HG03558 (cell line): ENCODE results near the gene SLC4A2.
"Not testable (repeated sequence)": the region's sequence is repeated elsewhere in the genome, so short reads cannot be mapped to it uniquely, and the experiment has no call there.

Experiments used
- ATAC-seq: cut with Tn5 transposase; IDR thresholded peaks from one replicate; pipeline ENCODE4 v1.9.1; 2021; ENCODE audit warnings: moderate number of reproducible peaks; ENCODE audit not compliant: unreplicated experiment; ENCODE audit errors: extremely low read depth

Gene SLC4A2

GRCh38 chr7:151023232-151023631 lies 36.2 kb upstream of the SLC4A2 start:
- no peak for ATAC-seq

- no peak for ATAC-seq
Measured at GRCh38 chr7:151024435-151025056, 34.8 kb upstream of the SLC4A2 start, which contains the start of gene ATG9B. Gene ATG9B, minus strand, starts transcription at chr7:151024494. Its CDS starts 71 bp downstream, at chr7:151024423.

GRCh38 chr7:151025924-151026671 lies 33.3 kb upstream of the SLC4A2 start:
- no peak for ATAC-seq

GRCh38 chr7:151026771-151027727 lies 32.3 kb upstream of the SLC4A2 start:
- ATAC-seq: not testable (repeated sequence)

GRCh38 chr7:151027728-151028130 lies 31.7 kb upstream of the SLC4A2 start:
- not testable (repeated sequence) for ATAC-seq

GRCh38 chr7:151028131-151028947 lies 31.1 kb upstream of the SLC4A2 start, which contains the start of gene ABCB8:
Gene ABCB8, plus strand, starts transcription at chr7:151028450. Its CDS starts 66 bp downstream, at chr7:151028516.
- ATAC-seq: peak; percentile 96

- ATAC-seq: no peak
Measured at GRCh38 chr7:151028948-151029501, 30.4 kb upstream of the SLC4A2 start.

- ATAC-seq: no peak
Measured at GRCh38 chr7:151031011-151031410, 28.4 kb upstream of the SLC4A2 start.

GRCh38 chr7:151032936-151033863 lies 26.2 kb upstream of the SLC4A2 start:
- ATAC-seq: no peak

- no peak for ATAC-seq
Measured at GRCh38 chr7:151033864-151034249, 25.5 kb upstream of the SLC4A2 start.

GRCh38 chr7:151034312-151035025 lies 24.9 kb upstream of the SLC4A2 start:
- no peak for ATAC-seq

GRCh38 chr7:151035026-151035717 lies 24.2 kb upstream of the SLC4A2 start:
- no peak for ATAC-seq

GRCh38 chr7:151035902-151036301 lies 23.5 kb upstream of the SLC4A2 start:
- no peak for ATAC-seq

GRCh38 chr7:151038951-151039849 lies 20.2 kb upstream of the SLC4A2 start:
- ATAC-seq: no peak

GRCh38 chr7:151039850-151040548 lies 19.4 kb upstream of the SLC4A2 start:
- ATAC-seq: no peak
